GM19468 (cell line): ENCODE measurements around the gene SYNDIG1.
"Not testable (repeated sequence)": the region's sequence is repeated elsewhere in the genome, so short reads cannot be mapped to it uniquely, and the experiment has no call there.

Source experiments
- ATAC-seq: cut with Tn5 transposase; IDR thresholded peaks from one replicate; pipeline ENCODE4 v1.9.1; 2021; ENCODE audit warnings: mild to moderate bottlenecking, moderate library complexity, moderate number of reproducible peaks; ENCODE audit not compliant: unreplicated experiment; ENCODE audit errors: extremely low read depth

The SYNDIG1 gene

GRCh38 chr20:24622856-24623255, 153.4 kb downstream of the SYNDIG1 start:
- no peak for ATAC-seq

DNA sequence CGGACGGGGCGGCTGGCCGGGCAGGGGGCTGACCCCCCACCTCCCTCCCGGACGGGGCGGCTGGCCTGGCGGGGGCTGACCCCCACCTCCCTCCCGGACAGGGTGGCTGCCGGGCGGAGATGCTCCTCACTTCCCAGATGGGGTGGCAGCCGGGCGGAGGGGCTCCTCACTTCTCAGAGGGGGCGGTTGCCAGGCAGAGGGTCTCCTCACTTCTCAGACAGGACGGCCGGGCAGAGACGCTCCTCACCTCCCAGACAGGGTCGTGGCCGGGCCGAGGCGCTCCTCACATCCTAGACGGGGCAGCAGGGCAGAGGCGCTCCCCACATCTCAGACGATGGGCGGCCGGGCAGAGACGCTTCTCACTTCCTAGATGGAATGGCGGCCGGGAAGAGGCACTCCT, 156.7 kb downstream of the SYNDIG1 start:
- not testable (repeated sequence) for ATAC-seq

DNA sequence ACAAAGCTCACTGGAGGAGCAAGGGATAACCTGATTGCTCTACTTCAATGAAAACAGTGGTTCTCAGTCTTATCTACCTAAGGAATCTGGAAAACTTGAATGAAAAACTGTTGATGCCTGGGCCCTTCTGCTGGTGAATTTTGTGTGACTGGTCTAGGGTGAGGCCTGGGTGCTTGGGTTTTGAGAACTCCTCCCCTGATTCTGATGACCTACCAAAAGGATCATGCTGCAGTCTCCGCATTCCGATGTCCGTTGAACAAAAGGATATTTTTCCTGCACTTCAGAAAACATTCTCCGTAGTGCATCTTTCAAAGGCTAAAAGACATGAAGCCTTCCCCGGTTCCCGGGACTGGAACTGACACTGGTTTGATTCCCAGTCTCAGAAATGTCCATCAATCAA, 157.9 kb downstream of the SYNDIG1 start:
- ATAC-seq: no peak

DNA sequence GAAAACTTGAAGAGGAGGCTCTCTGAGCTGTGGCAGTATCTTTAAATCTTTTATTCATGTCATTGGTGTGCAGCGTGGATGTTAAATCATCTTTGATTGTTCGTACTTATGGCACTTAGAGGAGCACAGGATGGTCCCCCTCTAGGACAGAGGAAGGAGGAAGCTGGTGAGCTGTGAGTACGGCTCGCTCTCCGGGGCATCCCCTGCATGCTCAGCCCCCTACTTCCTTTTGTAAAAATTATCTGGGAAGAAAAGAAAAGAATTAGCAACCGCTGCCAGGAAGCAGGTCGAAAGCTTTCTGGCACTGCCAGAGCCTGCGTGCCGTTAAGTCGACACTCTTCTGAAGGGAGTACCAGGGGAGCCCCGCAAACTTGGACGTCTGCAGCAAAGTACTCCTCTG, 158.5 kb downstream of the SYNDIG1 start:
- ATAC-seq: no peak

GRCh38 chr20:24628985-24629384, 159.6 kb downstream of the SYNDIG1 start:
- ATAC-seq: no peak

- ATAC-seq: no peak
These were observed 160.2 kb downstream of the SYNDIG1 start for GRCh38 chr20:24629668-24630067.

DNA sequence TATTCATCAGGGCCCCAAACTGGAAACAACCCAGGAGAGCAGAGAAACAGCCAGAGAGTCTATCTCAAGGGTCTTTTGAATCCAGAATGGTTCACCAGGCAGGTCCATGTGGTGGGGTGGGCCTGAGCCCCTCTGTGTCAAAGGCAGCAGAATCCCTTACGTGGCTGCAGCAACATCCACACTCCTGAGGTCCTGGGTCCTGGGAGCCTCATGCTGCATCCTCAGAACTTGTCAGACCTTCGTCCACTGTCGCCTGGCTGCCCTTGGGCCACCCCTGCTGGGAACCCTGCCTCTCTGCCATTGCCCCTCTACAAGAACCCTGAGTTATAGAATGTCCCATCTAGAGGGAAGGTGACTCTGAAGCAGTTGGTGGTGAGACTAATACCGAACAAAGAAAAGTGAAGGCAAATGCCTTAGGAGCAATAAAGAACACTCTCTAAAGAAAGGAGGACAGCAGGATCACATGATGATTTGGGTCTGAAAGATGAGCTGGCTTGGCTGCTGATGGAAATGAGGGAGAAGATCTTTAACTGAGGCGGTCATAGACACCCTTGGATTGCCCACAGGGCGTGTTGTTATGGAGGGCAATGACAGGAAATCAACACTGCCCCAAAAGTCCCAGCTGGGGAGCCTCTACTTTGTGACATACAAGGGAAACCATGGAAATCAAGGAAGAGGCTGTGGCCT, 161.2 kb downstream of the SYNDIG1 start:
- no peak for ATAC-seq

DNA sequence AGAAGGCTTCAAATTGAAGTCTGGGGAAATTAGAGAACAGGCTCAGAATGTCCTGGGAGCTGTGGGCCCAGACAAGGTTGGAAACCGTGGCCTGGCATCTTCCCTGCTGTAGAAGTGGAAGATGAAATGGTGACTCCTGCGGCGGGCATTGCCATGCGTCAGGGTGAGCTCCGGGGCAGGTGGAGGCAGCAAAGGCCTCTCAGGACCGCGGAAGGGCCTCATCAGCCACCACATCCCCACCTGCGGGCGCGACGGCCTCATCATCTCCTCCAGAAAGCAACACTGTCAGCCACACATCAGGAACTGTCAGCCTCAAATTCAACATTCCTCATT, 161.7 kb downstream of the SYNDIG1 start:
- no peak for ATAC-seq

DNA sequence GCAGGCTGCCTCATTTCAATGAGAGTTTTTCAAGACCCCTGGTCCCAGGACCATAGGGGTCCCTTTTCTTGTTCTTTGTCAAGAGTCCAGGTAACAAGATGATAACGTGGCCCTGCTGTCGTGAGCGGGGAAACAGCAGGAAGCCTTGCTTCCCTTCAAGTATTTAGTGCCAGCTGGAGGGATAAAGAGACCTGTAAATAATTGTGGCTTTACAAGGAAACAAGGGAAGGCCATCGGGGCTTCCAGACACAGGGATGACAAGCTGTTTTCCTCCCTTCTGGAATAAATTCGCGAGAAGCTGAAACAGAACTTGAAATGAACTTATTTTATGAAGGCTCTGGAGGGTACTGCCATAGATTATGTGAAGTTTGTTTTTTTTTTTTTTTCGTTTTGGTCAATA, 163.2 kb downstream of the SYNDIG1 start:
- ATAC-seq: no peak

DNA sequence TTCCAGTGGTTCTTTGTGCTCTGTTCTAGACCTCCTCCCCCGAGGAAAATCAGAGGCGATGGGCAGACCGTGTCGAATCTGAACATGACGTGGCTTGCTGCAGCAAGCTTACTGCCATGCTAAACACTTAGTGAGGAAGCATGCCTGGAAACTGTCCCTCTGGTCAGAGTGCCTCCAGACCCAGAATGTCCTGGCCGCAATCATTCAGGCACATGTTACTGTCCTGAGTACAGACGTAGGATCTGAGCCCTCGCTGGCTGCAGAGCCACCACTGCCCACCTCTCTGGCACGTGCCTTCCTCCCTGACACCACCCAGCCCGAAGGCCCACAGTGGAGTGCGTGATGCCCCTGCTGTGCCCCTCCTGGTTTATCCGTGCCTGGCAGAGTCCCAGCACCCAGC, 163.6 kb downstream of the SYNDIG1 start:
- no peak for ATAC-seq

- no peak for ATAC-seq
These were observed 164.1 kb downstream of the SYNDIG1 start for GRCh38 chr20:24633521-24633920.

DNA sequence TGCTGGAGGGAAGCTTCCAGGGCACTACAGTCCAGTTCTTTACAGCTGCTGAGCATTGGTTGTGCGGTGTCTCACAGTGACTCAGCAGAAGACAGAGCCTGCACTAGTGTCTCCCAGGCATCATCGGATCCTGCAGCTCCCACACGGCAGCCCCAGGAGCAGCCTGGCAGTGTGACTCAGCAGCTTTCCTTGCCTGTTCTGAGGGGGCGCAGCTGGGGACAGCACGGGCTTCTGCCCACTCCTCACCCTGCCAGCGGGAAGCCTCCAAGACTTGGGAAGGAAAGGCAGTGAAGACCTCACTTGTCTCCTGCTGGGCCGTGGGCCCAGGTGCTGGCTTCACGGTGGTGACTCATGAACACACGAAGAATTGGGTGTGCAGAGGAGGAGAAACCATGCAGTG, 165.4 kb downstream of the SYNDIG1 start:
- ATAC-seq: no peak

GRCh38 chr20:24636626-24637025, 167.2 kb downstream of the SYNDIG1 start:
- ATAC-seq: no peak

DNA sequence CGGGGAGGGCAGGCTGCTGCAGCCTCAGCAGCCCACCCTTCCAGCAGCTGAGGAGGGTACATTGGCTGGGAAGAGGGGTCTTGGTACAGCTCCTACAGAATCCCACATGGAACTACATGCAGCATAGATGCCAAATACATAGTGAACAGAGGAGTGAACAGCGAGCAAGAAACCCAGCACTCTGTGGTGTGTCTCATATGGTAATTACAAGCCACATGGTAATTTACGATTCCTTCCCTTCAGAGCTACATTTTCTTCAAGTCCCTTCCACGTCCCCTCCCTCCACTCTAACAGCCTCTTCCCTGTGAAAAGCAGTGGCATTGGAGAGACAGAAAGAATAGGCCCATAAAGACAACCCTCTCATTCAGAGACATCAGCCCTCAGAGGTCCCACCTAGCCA, 167.7 kb downstream of the SYNDIG1 start:
- no peak for ATAC-seq

GRCh38 chr20:24637941-24638340, 168.5 kb downstream of the SYNDIG1 start:
- no peak for ATAC-seq

- no peak for ATAC-seq
These were observed 169.4 kb downstream of the SYNDIG1 start for GRCh38 chr20:24638591-24639548.

GRCh38 chr20:24640276-24640675, 170.8 kb downstream of the SYNDIG1 start:
- no peak for ATAC-seq

DNA sequence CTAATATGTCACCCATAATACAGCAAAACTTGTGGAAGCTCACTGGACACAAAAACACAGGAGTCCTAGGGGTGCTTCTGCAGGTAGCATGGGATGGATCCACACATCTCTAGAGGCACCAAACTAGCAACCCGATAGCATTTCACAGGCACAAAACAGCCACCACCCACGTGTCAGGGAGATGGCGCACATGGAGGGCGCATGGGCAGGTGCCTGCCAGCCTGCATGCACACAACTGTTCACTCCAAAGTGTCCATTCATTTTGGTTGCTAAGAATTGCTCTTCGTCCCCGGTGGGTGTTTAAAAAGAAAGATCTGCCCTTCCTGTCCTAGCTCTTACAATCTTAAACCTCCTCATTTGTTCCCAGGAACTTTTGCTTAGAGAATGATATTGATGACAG, 171.3 kb downstream of the SYNDIG1 start:
- no peak for ATAC-seq

DNA sequence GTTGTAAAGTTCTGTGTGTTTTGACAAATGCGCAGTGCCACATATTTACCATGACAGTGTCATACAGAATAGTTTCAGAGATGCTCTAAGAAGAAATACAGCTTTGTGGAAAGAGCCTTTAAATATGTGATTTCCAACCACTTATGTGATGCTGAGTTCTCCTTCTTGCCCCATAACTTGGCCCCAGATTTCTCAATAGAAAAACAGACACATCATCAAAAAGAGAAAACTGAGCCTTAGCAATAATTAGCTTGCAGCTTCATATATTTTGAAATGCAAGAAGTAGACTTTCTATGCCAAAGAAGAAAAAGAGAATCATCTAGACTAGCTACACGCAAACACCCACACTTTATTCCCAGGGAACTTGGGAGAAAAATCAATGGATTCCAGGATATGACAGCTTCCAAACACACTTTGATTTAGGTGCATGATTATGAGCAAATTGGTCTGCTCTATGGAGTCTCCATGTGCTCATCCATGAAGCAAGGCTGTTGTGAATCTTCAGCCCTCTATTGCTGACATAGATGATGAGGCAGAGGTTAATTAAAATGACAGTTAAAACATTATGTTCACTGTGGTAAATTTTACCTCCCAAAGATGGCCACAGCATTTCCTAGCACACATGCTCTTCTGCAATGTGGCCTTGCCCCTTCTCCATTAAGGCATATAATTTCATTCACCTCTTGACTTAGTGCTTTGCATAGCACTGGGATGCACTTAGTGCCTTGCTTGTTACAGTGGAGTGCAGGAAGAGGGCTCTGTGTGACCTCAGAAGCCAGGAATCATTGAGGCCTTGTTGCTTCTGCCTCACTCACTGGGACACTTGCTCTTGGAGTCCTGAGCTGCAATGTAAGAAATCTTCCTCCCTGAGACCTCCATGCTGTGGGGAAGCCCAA, 174.6 kb downstream of the SYNDIG1 start:
- ATAC-seq: no peak

DNA sequence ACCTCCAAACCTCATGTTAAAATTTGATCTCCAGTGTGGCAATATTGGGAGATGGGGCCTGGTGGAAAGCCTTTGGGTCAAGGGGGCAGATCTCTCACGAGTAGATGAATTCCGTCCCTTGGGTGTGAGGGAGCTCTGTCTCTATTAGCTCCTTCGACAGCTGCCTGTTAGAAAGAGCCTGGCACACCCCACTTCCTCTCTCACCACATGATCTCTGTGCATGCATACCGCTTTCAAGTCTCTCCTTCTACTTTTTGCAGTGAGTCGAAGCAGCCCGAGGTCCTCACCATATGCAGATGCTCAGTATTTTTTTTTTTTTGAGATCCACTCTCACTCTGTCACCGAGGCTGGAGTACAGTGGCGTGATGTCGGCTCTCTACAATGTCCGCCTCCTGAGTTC, 176.9 kb downstream of the SYNDIG1 start:
- no peak for ATAC-seq

DNA sequence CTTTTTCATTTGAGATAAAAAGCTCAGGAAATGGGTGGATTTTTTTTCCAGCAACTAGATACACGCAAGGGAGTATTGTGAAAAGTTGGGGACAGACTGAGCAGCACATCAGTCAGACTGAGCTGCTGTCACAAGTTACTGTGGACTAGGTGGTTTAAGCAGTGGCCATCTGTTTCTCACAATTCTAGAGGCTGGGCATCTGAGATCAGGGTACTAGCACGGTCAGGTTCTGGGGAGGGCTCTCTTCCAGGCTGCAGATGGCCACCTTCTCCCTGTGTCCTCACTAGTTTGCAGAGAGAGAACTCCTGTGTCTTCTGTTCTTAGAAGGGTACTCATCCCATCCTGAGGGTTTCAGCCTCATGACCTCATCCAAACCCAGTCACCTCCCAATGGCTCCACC, 178.3 kb downstream of the SYNDIG1 start:
- no peak for ATAC-seq
